Peyer's patch (tissue), 4 donors: Measurements from ENCODE around the gene MFRP. TPM values are rescaled to one million over a fixed set of nuclear protein-coding genes. Genes with fewer than 3 reads are reported as not detected.
A peak's percentile ranks its signal among the peaks of the same experiment; 100 is the strongest.

Source experiments
- DNase-seq, 3 donors: peaks; one replicate each; pipeline ENCODE4 v3.0.0-alpha.2; 2017 to 2019
- H3K27ac ChIP-seq, 4 donors: fragments of 200-600 bp; sonication (generic); one replicate each; pipeline ENCODE4 v1.5.1; 2016 to 2019
- H3K27me3 ChIP-seq, 2 donors: fragments of 200-600 bp; sonication (generic); one replicate each; pipeline ENCODE4 v1.5.1; 2019
- H3K36me3 ChIP-seq, 3 donors: fragments of 200-600 bp; sonication (generic); one replicate each; pipeline ENCODE4 v1.5.1; 2016 to 2019
- H3K4me1 ChIP-seq, 4 donors: fragments of 200-600 bp; sonication (generic); one replicate each; pipeline ENCODE4 v1.5.1; 2016 to 2019
- H3K4me3 ChIP-seq, 4 donors: fragments of 200-600 bp; sonication (generic); 1 replicate in 3 of 4; 2 replicates in 1 of 4; pipeline ENCODE4 v1.5.1; 2016 to 2019; ENCODE audit warnings: mild to moderate bottlenecking in 1 of 4
- H3K9me3 ChIP-seq, 4 donors: fragments of 200-600 bp; sonication (generic); one replicate each; pipeline ENCODE4 v1.5.1; 2016 to 2019; ENCODE audit warnings: mild to moderate bottlenecking in 1 of 4
- CTCF ChIP-seq, 6 experiments: fragments of 450-650 bp in 4 of 6; fragments of 200-600 bp in 2 of 6; sonication (generic) in 1 of 6; IDR thresholded peaks; one replicate each; pipeline ENCODE4 v1.5.1; 2017 to 2019; ENCODE audit warnings: antibody characterized with exemption in 6 of 6, mild to moderate bottlenecking in 3 of 6, moderate library complexity in 1 of 6
- POLR2A ChIP-seq, 2 donors: fragments of 450-650 bp; IDR thresholded peaks; one replicate each; pipeline ENCODE4 v1.5.1; 2017; ENCODE audit warnings: antibody characterized with exemption in 2 of 2, mild to moderate bottlenecking in 2 of 2, moderate library complexity in 2 of 2
- total RNA-seq, 4 donors: library from RNA; depleted of rRNA; stranded (reverse); fragments of >200 nt; gene quantifications; one replicate each; pipeline ENCODE4 v1.1.0, GENCODE V29; 2016

Gene MFRP
- total RNA-seq, 4 donors from 2014 or later = not detected

GRCh38 chr11:119342362-119343130 lies 4.0 kb downstream of the MFRP start:
- Histone ChIP-seq H3K36me3 (no peaks in the 10 kb centered on the region), H3K27ac (no peak overlapping the region), H3K4me3 (no peak overlapping the region), H3K9me3 (no peaks in the 10 kb centered on the region), H3K27me3 (peaks cover 0 to 5% of the 10 kb centered on the region in 2 donors), H3K4me1 (peaks cover 3 to 42% (median 17%) of the 10 kb centered on the region in 4 donors)
- TF ChIP-seq POLR2A (IDR thresholded peaks at IDR 0.05) (no peak), CTCF (IDR thresholded peaks at IDR 0.05) (no peak)
- no peak for DNase-seq

- H3K27me3 ChIP-seq = peaks cover 0 to 5% of the 10 kb centered on the region in 2 donors
- no peaks in the 10 kb centered on the region for H3K9me3 ChIP-seq
- no peaks in the 10 kb centered on the region for H3K36me3 ChIP-seq
- H3K27ac ChIP-seq = no peak overlapping the region
- H3K4me3 ChIP-seq = no peak overlapping the region
- DNase-seq = no peak
- no peak for TF ChIP-seq CTCF (IDR thresholded peaks at IDR 0.05)
- TF ChIP-seq POLR2A (IDR thresholded peaks at IDR 0.05) = no peak
- H3K4me1 ChIP-seq = peaks cover 3 to 48% (median 17%) of the 10 kb centered on the region in 4 donors
Observed at GRCh38 chr11:119342023-119342300, 4.5 kb downstream of the MFRP start.

- peaks cover 0 to 5% of the 10 kb centered on the region in 2 donors for H3K27me3 ChIP-seq
- DNase-seq = peak in 1 of 3 donors; percentile 52
- H3K36me3 ChIP-seq = no peaks in the 10 kb centered on the region
- H3K4me3 ChIP-seq = no peak overlapping the region
- peaks cover 3 to 53% (median 17%) of the 10 kb centered on the region in 4 donors for H3K4me1 ChIP-seq
- TF ChIP-seq POLR2A (IDR thresholded peaks at IDR 0.05) (no peak), CTCF (IDR thresholded peaks at IDR 0.05) (no peak)
- H3K9me3 ChIP-seq = no peaks in the 10 kb centered on the region
- peak overlapping the region in 3 of 4 donors; percentile 71 to 90 (median 78) for H3K27ac ChIP-seq
Observed at GRCh38 chr11:119341222-119342022, 5.1 kb downstream of the MFRP start.

- Histone ChIP-seq H3K4me3 (peak within 1 kb of the TSS; percentile 36 to 59 (median 48)), H3K27ac (peak within 1 kb of the TSS; percentile 63 to 90 (median 74)), H3K4me1 (peaks cover 3 to 61% (median 17%) of the 10 kb centered on the region in 4 donors), H3K36me3 (no peaks in the 10 kb centered on the region), H3K9me3 (no peaks in the 10 kb centered on the region), H3K27me3 (peaks cover 0 to 5% of the 10 kb centered on the region in 2 donors)
- DNase-seq = peak in 2 of 3 donors; percentile 69 to 71
- TF ChIP-seq CTCF (IDR thresholded peaks at IDR 0.05) (no peak), POLR2A (IDR thresholded peaks at IDR 0.05) (no peak)
Observed at GRCh38 chr11:119340335-119341221, 5.9 kb downstream of the MFRP start, which contains the start of gene C1QTNF5. Gene C1QTNF5 (minus strand): TSS chr11:119340883. CDS start chr11:119340397, 486 bp downstream.
